Skeletal muscle satellite cell (primary cell): ENCODE measurements around the gene PTPN12.

Source experiments
- H3K27me3 ChIP-seq: 2 replicates; pipeline ENCODE4 v1.7.0; 2013; ENCODE audit warnings: low read length; ENCODE audit not compliant: control insufficient read depth, insufficient read depth
- H3K36me3 ChIP-seq: 2 replicates; pipeline ENCODE4 v1.7.0; 2013; ENCODE audit warnings: mild to moderate bottlenecking, control low read depth, low read length; ENCODE audit not compliant: insufficient read depth
- H3K4me1 ChIP-seq: 2 replicates; pipeline ENCODE4 v1.7.0; 2013; ENCODE audit warnings: low read length; ENCODE audit not compliant: control insufficient read depth, insufficient read depth
- H3K4me2 ChIP-seq: 2 replicates; pipeline ENCODE4 v1.7.0; 2013; ENCODE audit warnings: mild to moderate bottlenecking, low read length
- H3K4me3 ChIP-seq: 2 replicates; pipeline ENCODE4 v1.7.0; 2013; ENCODE audit warnings: low read length
- H3K9ac ChIP-seq: 2 replicates; pipeline ENCODE4 v1.7.0; 2013; ENCODE audit warnings: mild to moderate bottlenecking, low read depth, low read length, moderate library complexity
- H3K9me3 ChIP-seq: replicated peaks from 2 replicates; pipeline ENCODE4 v1.7.0; 2013; ENCODE audit warnings: mild to moderate bottlenecking, control low read depth, low read length

PTPN12 gene

DNA sequence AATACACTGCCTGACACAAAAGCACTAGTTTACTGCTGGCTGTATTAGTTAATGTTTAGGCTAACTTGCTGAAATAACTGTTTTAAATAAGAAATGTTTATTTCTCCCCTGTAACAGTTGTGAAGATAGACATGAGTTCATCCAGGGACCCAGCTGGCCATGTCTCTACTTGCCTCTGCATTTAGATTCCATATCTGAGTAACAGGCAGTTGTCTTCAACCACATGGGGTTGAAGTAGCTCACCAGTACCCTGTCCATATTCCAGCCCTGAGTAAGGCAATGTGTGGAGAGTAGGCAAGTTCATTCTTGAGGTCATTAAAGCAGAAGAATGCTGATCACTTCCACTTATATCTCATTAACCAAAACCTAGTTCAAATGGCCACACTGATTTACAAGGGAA is 128.1 kb downstream of the PTPN12 start:
- no peaks in the 10 kb centered on the region for H3K27me3 ChIP-seq
- peaks cover 4% of the 10 kb centered on the region for H3K4me1 ChIP-seq
- no peak overlapping the region for H3K9ac ChIP-seq
- H3K9me3 ChIP-seq: no peaks in the 10 kb centered on the region
- peaks cover 34% of the 10 kb centered on the region for H3K36me3 ChIP-seq
- H3K4me2 ChIP-seq: no peak overlapping the region
- no peak overlapping the region for H3K4me3 ChIP-seq

DNA sequence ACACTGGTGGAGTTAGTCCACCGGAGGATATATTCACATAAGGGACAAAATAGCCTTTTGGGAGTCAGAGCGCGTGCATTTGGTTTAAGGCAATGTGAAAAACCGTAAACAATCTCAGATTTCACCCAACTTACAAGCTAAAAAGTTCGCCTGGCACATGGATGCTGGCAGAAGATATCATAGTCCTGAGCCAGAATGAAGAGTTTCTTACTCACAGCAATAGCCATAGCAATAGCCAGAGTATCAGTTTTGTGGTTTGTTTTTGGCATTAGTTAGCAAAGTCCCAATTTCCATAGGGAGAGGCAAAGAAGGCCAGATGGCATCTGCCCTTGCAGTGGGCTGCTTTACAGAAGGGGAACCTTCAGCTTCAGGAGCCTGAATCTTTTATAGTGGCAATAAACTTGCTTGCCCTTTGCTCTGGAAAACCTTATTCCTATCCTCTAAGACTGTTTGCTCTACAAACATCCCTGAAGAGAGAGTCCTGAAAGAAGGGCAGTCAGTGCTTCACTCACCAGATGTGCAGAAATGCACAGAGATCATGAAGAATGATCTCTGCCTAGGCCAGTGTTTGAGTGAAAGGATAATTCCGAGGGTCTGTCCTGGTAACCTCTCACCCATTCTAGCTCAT is 130.5 kb downstream of the PTPN12 start:
- Histone ChIP-seq H3K27me3 (no peaks in the 10 kb centered on the region), H3K9ac (no peak overlapping the region), H3K4me3 (no peak overlapping the region), H3K36me3 (peaks cover 24% of the 10 kb centered on the region), H3K4me1 (peaks cover 4% of the 10 kb centered on the region), H3K9me3 (no peaks in the 10 kb centered on the region), H3K4me2 (no peak overlapping the region)

DNA sequence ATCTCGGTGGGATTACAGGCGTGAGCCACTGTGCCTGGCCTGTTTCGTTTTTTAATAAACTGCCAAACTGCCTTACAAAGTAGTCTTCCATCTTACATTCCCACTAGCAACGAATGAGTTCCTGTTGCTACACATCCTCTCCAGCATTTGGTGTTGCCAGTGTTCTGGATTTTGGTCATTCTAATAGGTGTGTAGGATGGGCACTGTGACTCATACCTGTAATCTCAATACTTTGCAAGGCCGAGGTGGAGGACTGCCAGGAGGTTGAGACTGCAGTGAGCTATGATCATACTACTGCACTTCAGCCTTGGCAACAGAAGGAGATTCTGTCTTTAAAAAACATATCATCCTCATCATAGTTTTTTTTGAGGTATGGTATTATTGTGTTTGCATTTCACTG is 137.8 kb downstream of the PTPN12 start:
- H3K36me3 ChIP-seq: peaks cover 3% of the 10 kb centered on the region
- H3K4me1 ChIP-seq: peaks cover 3% of the 10 kb centered on the region
- no peak overlapping the region for H3K9ac ChIP-seq
- H3K4me3 ChIP-seq: no peak overlapping the region
- H3K27me3 ChIP-seq: no peaks in the 10 kb centered on the region
- H3K4me2 ChIP-seq: no peak overlapping the region
- no peaks in the 10 kb centered on the region for H3K9me3 ChIP-seq

DNA sequence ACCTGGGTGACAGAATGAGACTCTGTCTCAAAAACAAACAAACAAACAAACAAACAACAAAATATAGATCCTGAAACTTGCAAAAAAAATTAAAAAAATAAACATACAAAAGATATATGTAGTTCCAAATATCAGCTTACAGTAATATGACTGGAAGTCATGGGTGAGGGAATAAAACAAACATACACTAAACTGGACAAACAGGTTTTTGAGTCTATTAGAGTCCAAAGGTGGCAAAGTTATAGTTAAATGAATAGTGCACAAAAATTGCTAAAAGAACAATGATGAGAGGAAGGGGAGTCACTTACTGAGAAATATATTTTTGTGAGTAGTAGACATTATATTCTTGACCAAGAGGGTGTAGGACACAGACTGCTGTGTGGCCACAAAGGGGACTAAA is 142.5 kb downstream of the PTPN12 start:
- H3K36me3 ChIP-seq: peaks cover 5% of the 10 kb centered on the region
- H3K9ac ChIP-seq: no peak overlapping the region
- no peaks in the 10 kb centered on the region for H3K27me3 ChIP-seq
- H3K4me3 ChIP-seq: no peak overlapping the region
- no peaks in the 10 kb centered on the region for H3K9me3 ChIP-seq
- no peak overlapping the region for H3K4me2 ChIP-seq
- H3K4me1 ChIP-seq: peaks cover 3% of the 10 kb centered on the region

DNA sequence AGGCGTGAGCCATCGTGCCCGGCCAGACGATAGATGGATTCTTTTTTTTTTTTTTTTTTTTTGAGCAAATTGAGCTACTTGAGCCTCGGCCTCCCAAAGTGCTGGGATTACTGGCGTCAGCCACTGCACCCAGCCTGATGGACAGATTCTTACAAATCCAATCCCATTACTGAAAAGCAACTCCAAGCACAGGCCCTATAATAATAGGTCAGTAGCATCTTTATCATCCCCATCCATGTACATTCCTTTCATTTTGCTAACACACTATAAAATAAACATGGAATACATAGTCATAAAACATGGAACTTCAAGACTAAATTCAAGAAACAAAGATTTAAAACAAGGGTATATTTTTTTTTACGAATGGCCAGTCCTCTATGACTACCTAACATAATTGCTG is 143.2 kb downstream of the PTPN12 start:
- Histone ChIP-seq H3K4me3 (no peak overlapping the region), H3K27me3 (no peaks in the 10 kb centered on the region), H3K9me3 (no peaks in the 10 kb centered on the region), H3K4me1 (peaks cover 3% of the 10 kb centered on the region), H3K4me2 (no peak overlapping the region), H3K9ac (no peak overlapping the region), H3K36me3 (peaks cover 5% of the 10 kb centered on the region)

DNA sequence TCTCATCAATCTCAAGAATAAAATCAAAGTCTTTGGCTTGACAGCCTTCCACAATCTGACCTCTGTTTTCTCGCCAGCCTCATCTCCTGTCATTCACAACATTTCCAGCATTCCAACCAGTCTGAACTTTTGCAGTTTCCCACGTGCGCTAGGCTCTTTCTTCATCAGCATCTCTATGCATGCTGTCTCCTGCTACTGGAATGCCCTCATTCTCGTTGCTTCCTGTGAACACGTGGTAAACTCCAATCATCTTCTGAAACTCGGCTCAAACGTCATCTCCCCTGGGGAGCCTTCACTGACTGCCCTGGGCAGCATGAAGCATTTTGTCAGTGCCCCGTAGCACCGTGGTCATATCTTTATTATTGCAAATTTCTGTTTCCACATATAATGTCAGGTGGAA is 146.9 kb downstream of the PTPN12 start:
- Histone ChIP-seq H3K4me2 (no peak overlapping the region), H3K4me3 (no peak overlapping the region), H3K4me1 (peaks cover 13% of the 10 kb centered on the region), H3K27me3 (no peaks in the 10 kb centered on the region), H3K9ac (no peak overlapping the region), H3K9me3 (no peaks in the 10 kb centered on the region), H3K36me3 (peaks cover 5% of the 10 kb centered on the region)

DNA sequence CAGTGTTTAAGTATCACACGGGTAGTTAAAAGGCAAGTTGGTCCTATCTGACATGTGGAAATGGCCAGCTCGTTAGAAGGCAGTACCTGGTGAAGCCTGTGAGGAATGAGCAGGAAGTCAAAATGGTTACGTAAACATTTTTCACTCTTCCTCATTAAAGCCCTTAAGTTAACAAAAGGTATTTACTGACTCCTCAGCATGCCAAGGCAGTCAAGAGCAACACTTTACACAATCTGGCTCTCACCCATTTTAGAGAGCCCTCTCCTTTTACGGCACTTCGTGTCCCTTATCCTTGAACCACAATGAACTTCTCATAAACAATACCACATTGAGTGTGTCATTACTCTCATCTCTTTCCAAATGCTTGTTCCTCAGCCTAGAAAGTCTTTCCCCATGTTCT is 148.1 kb downstream of the PTPN12 start:
- Histone ChIP-seq H3K4me2 (no peak overlapping the region), H3K9me3 (no peaks in the 10 kb centered on the region), H3K4me1 (peaks cover 13% of the 10 kb centered on the region), H3K27me3 (no peaks in the 10 kb centered on the region), H3K4me3 (no peak overlapping the region), H3K36me3 (peaks cover 5% of the 10 kb centered on the region), H3K9ac (no peak overlapping the region)

DNA sequence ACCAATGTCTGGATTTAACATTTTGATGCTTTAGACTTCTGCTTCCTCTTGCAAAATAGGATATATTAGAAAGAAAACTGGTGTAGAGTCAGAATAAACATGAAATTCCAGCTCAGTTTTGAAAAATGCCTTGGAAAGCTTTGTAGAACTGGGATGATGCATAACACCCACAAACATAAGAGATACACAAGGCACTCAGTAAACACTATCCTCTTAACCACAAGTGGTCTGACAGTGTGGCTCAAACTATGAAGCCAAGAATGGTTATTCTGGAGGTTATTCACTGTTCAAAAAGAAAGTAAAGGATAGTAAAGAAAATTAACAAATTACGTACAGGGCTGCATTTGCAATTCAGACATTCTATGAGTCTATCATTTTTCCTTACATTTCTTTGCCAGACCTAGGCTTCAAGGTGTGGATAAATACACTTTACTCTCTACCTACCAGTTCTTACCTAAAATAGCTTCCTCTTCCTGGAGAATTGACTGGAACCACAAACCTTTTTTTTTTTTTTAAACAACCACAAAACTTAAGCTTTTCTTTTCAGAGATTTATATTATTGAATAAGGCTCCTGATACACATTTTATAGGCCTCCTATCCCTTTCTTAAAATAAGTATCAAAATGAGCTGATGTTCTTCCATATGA is 150.1 kb downstream of the PTPN12 start:
- peaks cover 13% of the 10 kb centered on the region for H3K4me1 ChIP-seq
- no peak overlapping the region for H3K4me3 ChIP-seq
- no peak overlapping the region for H3K4me2 ChIP-seq
- H3K9ac ChIP-seq: no peak overlapping the region
- H3K36me3 ChIP-seq: peaks cover 5% of the 10 kb centered on the region
- H3K9me3 ChIP-seq: no peaks in the 10 kb centered on the region
- H3K27me3 ChIP-seq: no peaks in the 10 kb centered on the region

DNA sequence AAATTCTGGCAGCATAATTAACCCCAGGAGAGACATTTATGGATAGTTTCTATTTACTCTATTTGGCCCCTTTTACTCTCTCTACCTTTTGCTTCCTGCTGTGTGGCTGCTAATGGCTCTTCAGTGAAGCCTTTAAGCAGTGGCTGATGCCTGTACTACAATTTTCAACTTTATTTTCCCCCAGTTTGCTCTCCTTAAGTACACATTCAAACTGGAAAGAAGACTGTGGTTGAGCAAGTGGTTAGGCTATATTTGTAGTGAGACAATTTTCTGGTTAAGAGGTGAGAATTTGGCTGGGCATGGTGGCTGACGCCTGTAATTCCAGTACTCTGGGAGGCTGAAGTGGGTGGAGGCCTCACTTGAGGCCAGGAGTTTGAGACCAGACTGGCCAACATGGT is 150.7 kb downstream of the PTPN12 start:
- Histone ChIP-seq H3K27me3 (no peaks in the 10 kb centered on the region), H3K9me3 (no peaks in the 10 kb centered on the region), H3K4me2 (no peak overlapping the region), H3K4me1 (peaks cover 13% of the 10 kb centered on the region), H3K4me3 (no peak overlapping the region), H3K36me3 (peaks cover 3% of the 10 kb centered on the region), H3K9ac (no peak overlapping the region)
